ENCODE data around the gene OGDH. TPM values are rescaled to one million over a fixed set of nuclear protein-coding genes. Genes with fewer than 3 reads are reported as not detected.

The OGDH gene
- total and polyA plus RNA-seq, 2 experiments from 2014 or later = 13.5 to 76.9 TPM

DNA sequence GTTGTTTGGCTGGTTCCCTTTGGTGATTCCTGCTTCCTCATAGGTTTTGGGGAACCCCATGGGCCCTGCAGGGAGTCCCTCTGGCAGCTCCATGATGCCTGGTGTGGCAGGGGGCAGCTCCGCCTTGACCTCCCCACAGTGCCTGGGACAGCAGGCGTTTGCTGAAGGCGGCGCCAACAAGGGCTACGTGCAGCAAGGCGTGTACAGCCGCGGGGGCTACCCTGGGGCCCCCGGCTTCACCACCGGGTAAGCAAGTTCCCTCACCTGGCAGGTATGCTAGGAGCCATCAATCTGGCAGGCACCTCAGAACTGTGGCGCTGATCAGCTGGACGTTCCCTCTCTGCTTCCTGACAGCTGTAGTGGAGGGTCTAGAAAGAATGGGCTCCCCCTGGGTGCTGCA lies 150.5 kb downstream of the OGDH start:
- Histone ChIP-seq H3K36me3 (ENCODE audit: insufficient read depth) (no peaks in the 10 kb centered on the region), H3K4me2 (no peak overlapping the region), H3K79me2 (replicated peaks; ENCODE audit: insufficient read depth) (peaks cover 25% of the 10 kb centered on the region), H3K4me1 (ENCODE audit: insufficient read depth) (no peaks in the 10 kb centered on the region), H3K9me2 (ENCODE audit: insufficient read depth) (no peaks in the 10 kb centered on the region), H2AFZ (no peak overlapping the region), H3K4me3 (no peak overlapping the region), H3F3A (replicated peaks; ENCODE audit: low read depth) (no peaks in the 10 kb centered on the region), H4K20me1 (replicated peaks; ENCODE audit: insufficient read depth) (peaks cover 12% of the 10 kb centered on the region; the same call in 1 of the 2 replicates), H3K27ac (ENCODE audit: low read depth) (no peak overlapping the region), H3K27me3 (ENCODE audit: insufficient read depth) (no peaks in the 10 kb centered on the region)
- no peak overlapping the region for H3K4me3 Mint-ChIP-seq
- H3K36me3 Mint-ChIP-seq (ENCODE audit: low read depth) = peaks cover 27% of the 10 kb centered on the region
- no peaks in the 10 kb centered on the region for H3K9me3 Mint-ChIP-seq
- ATAC-seq (no peak), DNase-seq (ENCODE audit: low spot score) (no peak)
- peaks cover 3% of the 10 kb centered on the region for H3K27me3 Mint-ChIP-seq (ENCODE audit: insufficient read depth, low read depth, poor library complexity)
- peaks cover 6% of the 10 kb centered on the region for H3K4me1 Mint-ChIP-seq
- no peak overlapping the region for H3K27ac Mint-ChIP-seq
- TF ChIP-seq STAT1 (IDR thresholded peaks at IDR 0.05; ENCODE audit: unreplicated experiment) (no peak), EZH2phosphoT487 (IDR thresholded peaks at IDR 0.05; ENCODE audit: unreplicated experiment) (no peak), NANOG (IDR thresholded peaks at IDR 0.05; ENCODE audit: borderline replicate concordance) (no peak), CREB1 (CRISPR knock-in tag; IDR thresholded peaks at IDR 0.05; ENCODE audit: low read depth) (no peak), POLR2AphosphoS5 (IDR thresholded peaks at IDR 0.05; ENCODE audit: low read depth) (no peak), EZH2 (IDR thresholded peaks at IDR 0.05; ENCODE audit: low read depth, unreplicated experiment) (no peak), ZNF331 (CRISPR knock-in tag; IDR thresholded peaks at IDR 0.05; ENCODE audit: low read depth) (no peak), ZNF114 (CRISPR knock-in tag; IDR thresholded peaks at IDR 0.05) (no peak)
- TF ChIP-seq, protein P1, sequence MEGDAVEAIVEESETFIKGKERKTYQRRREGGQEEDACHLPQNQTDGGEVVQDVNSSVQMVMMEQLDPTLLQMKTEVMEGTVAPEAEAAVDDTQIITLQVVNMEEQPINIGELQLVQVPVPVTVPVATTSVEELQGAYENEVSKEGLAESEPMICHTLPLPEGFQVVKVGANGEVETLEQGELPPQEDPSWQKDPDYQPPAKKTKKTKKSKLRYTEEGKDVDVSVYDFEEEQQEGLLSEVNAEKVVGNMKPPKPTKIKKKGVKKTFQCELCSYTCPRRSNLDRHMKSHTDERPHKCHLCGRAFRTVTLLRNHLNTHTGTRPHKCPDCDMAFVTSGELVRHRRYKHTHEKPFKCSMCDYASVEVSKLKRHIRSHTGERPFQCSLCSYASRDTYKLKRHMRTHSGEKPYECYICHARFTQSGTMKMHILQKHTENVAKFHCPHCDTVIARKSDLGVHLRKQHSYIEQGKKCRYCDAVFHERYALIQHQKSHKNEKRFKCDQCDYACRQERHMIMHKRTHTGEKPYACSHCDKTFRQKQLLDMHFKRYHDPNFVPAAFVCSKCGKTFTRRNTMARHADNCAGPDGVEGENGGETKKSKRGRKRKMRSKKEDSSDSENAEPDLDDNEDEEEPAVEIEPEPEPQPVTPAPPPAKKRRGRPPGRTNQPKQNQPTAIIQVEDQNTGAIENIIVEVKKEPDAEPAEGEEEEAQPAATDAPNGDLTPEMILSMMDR (conservative IDR thresholded peaks at IDR 0.05; ENCODE audit: low read depth in 2 of 2) = no peak
- TF ChIP-seq, protein P2, sequence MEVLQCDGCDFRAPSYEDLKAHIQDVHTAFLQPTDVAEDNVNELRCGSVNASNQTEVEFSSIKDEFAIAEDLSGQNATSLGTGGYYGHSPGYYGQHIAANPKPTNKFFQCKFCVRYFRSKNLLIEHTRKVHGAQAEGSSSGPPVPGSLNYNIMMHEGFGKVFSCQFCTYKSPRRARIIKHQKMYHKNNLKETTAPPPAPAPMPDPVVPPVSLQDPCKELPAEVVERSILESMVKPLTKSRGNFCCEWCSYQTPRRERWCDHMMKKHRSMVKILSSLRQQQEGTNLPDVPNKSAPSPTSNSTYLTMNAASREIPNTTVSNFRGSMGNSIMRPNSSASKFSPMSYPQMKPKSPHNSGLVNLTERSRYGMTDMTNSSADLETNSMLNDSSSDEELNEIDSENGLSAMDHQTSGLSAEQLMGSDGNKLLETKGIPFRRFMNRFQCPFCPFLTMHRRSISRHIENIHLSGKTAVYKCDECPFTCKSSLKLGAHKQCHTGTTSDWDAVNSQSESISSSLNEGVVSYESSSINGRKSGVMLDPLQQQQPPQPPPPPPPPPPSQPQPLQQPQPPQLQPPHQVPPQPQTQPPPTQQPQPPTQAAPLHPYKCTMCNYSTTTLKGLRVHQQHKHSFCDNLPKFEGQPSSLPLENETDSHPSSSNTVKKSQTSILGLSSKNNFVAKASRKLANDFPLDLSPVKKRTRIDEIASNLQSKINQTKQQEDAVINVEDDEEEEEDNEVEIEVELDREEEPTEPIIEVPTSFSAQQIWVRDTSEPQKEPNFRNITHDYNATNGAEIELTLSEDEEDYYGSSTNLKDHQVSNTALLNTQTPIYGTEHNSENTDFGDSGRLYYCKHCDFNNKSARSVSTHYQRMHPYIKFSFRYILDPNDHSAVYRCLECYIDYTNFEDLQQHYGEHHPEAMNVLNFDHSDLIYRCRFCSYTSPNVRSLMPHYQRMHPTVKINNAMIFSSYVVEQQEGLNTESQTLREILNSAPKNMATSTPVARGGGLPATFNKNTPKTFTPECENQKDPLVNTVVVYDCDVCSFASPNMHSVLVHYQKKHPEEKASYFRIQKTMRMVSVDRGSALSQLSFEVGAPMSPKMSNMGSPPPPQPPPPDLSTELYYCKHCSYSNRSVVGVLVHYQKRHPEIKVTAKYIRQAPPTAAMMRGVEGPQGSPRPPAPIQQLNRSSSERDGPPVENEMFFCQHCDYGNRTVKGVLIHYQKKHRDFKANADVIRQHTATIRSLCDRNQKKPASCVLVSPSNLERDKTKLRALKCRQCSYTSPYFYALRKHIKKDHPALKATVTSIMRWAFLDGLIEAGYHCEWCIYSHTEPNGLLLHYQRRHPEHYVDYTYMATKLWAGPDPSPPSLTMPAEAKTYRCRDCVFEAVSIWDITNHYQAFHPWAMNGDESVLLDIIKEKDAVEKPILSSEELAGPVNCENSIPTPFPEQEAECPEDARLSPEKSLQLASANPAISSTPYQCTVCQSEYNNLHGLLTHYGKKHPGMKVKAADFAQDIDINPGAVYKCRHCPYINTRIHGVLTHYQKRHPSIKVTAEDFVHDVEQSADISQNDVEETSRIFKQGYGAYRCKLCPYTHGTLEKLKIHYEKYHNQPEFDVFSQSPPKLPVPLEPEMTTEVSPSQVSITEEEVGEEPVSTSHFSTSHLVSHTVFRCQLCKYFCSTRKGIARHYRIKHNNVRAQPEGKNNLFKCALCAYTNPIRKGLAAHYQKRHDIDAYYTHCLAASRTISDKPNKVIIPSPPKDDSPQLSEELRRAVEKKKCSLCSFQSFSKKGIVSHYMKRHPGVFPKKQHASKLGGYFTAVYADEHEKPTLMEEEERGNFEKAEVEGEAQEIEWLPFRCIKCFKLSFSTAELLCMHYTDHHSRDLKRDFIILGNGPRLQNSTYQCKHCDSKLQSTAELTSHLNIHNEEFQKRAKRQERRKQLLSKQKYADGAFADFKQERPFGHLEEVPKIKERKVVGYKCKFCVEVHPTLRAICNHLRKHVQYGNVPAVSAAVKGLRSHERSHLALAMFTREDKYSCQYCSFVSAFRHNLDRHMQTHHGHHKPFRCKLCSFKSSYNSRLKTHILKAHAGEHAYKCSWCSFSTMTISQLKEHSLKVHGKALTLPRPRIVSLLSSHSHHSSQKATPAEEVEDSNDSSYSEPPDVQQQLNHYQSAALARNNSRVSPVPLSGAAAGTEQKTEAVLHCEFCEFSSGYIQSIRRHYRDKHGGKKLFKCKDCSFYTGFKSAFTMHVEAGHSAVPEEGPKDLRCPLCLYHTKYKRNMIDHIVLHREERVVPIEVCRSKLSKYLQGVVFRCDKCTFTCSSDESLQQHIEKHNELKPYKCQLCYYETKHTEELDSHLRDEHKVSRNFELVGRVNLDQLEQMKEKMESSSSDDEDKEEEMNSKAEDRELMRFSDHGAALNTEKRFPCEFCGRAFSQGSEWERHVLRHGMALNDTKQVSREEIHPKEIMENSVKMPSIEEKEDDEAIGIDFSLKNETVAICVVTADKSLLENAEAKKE (CRISPR knock-in tag; IDR thresholded peaks at IDR 0.05) = no peak
- TF ChIP-seq, protein P3, sequence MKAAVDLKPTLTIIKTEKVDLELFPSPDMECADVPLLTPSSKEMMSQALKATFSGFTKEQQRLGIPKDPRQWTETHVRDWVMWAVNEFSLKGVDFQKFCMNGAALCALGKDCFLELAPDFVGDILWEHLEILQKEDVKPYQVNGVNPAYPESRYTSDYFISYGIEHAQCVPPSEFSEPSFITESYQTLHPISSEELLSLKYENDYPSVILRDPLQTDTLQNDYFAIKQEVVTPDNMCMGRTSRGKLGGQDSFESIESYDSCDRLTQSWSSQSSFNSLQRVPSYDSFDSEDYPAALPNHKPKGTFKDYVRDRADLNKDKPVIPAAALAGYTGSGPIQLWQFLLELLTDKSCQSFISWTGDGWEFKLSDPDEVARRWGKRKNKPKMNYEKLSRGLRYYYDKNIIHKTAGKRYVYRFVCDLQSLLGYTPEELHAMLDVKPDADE (IDR thresholded peaks at IDR 0.05) = no peak
- TF ChIP-seq, protein P4, sequence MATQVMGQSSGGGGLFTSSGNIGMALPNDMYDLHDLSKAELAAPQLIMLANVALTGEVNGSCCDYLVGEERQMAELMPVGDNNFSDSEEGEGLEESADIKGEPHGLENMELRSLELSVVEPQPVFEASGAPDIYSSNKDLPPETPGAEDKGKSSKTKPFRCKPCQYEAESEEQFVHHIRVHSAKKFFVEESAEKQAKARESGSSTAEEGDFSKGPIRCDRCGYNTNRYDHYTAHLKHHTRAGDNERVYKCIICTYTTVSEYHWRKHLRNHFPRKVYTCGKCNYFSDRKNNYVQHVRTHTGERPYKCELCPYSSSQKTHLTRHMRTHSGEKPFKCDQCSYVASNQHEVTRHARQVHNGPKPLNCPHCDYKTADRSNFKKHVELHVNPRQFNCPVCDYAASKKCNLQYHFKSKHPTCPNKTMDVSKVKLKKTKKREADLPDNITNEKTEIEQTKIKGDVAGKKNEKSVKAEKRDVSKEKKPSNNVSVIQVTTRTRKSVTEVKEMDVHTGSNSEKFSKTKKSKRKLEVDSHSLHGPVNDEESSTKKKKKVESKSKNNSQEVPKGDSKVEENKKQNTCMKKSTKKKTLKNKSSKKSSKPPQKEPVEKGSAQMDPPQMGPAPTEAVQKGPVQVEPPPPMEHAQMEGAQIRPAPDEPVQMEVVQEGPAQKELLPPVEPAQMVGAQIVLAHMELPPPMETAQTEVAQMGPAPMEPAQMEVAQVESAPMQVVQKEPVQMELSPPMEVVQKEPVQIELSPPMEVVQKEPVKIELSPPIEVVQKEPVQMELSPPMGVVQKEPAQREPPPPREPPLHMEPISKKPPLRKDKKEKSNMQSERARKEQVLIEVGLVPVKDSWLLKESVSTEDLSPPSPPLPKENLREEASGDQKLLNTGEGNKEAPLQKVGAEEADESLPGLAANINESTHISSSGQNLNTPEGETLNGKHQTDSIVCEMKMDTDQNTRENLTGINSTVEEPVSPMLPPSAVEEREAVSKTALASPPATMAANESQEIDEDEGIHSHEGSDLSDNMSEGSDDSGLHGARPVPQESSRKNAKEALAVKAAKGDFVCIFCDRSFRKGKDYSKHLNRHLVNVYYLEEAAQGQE (IDR thresholded peaks at IDR 0.05; ENCODE audit: unreplicated experiment) = no peak

Data from GM23338 (cell line).